ENCODE measurements around the gene KIF16B.

GRCh38 chr20:16518784-16519084, 54.5 kb downstream of the KIF16B start:
- no peak for TF ChIP-seq CTCF (conservative IDR thresholded peaks at IDR 0.05; ENCODE audit: low read depth, low read length)
- no peak for TF ChIP-seq EZH2 (IDR thresholded peaks at IDR 0.05; ENCODE audit: low read length, unreplicated experiment)
- no peak for TF ChIP-seq EZH2phosphoT487 (IDR thresholded peaks at IDR 0.05; ENCODE audit: borderline replicate concordance, low read length)

Measured in PC-3 (cell line).